Colonic mucosa (tissue), 4 donors: Measurements from ENCODE around the gene TRABD2B. TPM values are rescaled to one million over a fixed set of nuclear protein-coding genes. Genes with fewer than 3 reads are reported as not detected.

Experiments
- DNase-seq: peaks from one replicate; pipeline ENCODE4 v3.0.0-alpha.2; 2020
- H3K27ac ChIP-seq: fragments of 200-600 bp; one replicate; pipeline ENCODE4 v1.8.0; 2021
- H3K27me3 ChIP-seq: fragments of 200-600 bp; one replicate; pipeline ENCODE4 v1.8.0; 2021
- H3K36me3 ChIP-seq: fragments of 200-600 bp; one replicate; pipeline ENCODE4 v1.8.0; 2021
- H3K4me1 ChIP-seq: fragments of 200-600 bp; one replicate; pipeline ENCODE4 v1.8.0; 2021; ENCODE audit warnings: mild to moderate bottlenecking
- H3K4me3 ChIP-seq: fragments of 200-600 bp; one replicate; pipeline ENCODE4 v1.8.0; 2021
- H3K9ac ChIP-seq, 2 donors: one replicate each; pipeline ENCODE4 v1.7.0; 2013; ENCODE audit warnings: control low read depth in 2 of 2, low read depth in 2 of 2, low read length in 2 of 2
- H3K9me3 ChIP-seq: fragments of 200-600 bp; one replicate; pipeline ENCODE4 v1.8.0; 2021
- CTCF ChIP-seq: fragments of 200-600 bp; IDR thresholded peaks from one replicate; pipeline ENCODE4 v1.8.0; 2022; ENCODE audit warnings: antibody characterized with exemption, mild to moderate bottlenecking
- intact Hi-C: fragments of 100-400 bp; cut with DNase I; formaldehyde crosslinking; loops from one replicate; pipeline ENCODE4 v1.14.1; 2022
- total RNA-seq, 2 donors: library from RNA; stranded (reverse); fragmentation: NEBNext Ultra II Directional in 1 of 2; extraction: Animal tissue kit (Norgen Biotek cat#: 25700) in 1 of 2; gene quantifications; one replicate each; pipeline ENCODE4 v1.2.1, GENCODE V29; 2021
- donor health status: healthy.
- donor health status: DM: no; HTN: no; CAD: no.
- donor health status: DM: no; HTN: no; CAD: no.

The TRABD2B gene
- total RNA-seq, 2 donors from 2014 or later: 0.42 to 0.77 TPM

- peak; percentile 26 for DNase-seq
- no peaks in the 10 kb centered on the region for H3K9me3 ChIP-seq
- no peak for TF ChIP-seq CTCF
- H3K4me3 ChIP-seq: no peak overlapping the region
- H3K27me3 ChIP-seq: no peaks in the 10 kb centered on the region
- no peak overlapping the region for H3K9ac ChIP-seq
- H3K4me1 ChIP-seq: no peaks in the 10 kb centered on the region
- H3K27ac ChIP-seq: no peak overlapping the region
- no peaks in the 10 kb centered on the region for H3K36me3 ChIP-seq
- intact Hi-C loops: no loop called here
Measured at GRCh38 chr1:48019714-48020315, 22.6 kb upstream of the TRABD2B start.

GRCh38 chr1:48018799-48019198 is 21.6 kb upstream of the TRABD2B start:
- Histone ChIP-seq H3K9me3 (no peaks in the 10 kb centered on the region), H3K4me1 (no peaks in the 10 kb centered on the region), H3K4me3 (no peak overlapping the region), H3K36me3 (no peaks in the 10 kb centered on the region), H3K9ac (no peak overlapping the region), H3K27ac (no peak overlapping the region), H3K27me3 (no peaks in the 10 kb centered on the region)
- intact Hi-C loops: no loop called here
- DNase-seq: no peak
- TF ChIP-seq CTCF: no peak

- no peaks in the 10 kb centered on the region for H3K9me3 ChIP-seq
- H3K4me1 ChIP-seq: no peaks in the 10 kb centered on the region
- intact Hi-C loops: no loop called here
- no peak for TF ChIP-seq CTCF
- peak; percentile 15 for DNase-seq
- H3K36me3 ChIP-seq: no peaks in the 10 kb centered on the region
- no peak overlapping the region for H3K4me3 ChIP-seq
- H3K27ac ChIP-seq: no peak overlapping the region
- no peak overlapping the region for H3K9ac ChIP-seq
- no peaks in the 10 kb centered on the region for H3K27me3 ChIP-seq
Measured at GRCh38 chr1:48017716-48018115, 20.5 kb upstream of the TRABD2B start.

- Histone ChIP-seq H3K27me3 (no peaks in the 10 kb centered on the region), H3K27ac (no peak overlapping the region)
- intact Hi-C loops: no loop called here
Measured at GRCh38 chr1:48016515-48016914, 19.3 kb upstream of the TRABD2B start.

GRCh38 chr1:48013270-48013669 is 16.1 kb upstream of the TRABD2B start:
- Histone ChIP-seq H3K4me1 (no peaks in the 10 kb centered on the region), H3K9me3 (no peaks in the 10 kb centered on the region), H3K9ac (no peak overlapping the region), H3K36me3 (no peaks in the 10 kb centered on the region), H3K27ac (no peak overlapping the region), H3K27me3 (no peaks in the 10 kb centered on the region), H3K4me3 (no peak overlapping the region)
- TF ChIP-seq CTCF: no peak
- no peak for DNase-seq
- intact Hi-C loops: no loop called here

More at GRCh38 chr1:48016515-48016914, 19.3 kb upstream of the TRABD2B start:
- peak; percentile 16 for DNase-seq
- Histone ChIP-seq H3K9ac (no peak overlapping the region), H3K36me3 (no peaks in the 10 kb centered on the region), H3K9me3 (no peaks in the 10 kb centered on the region), H3K4me3 (no peak overlapping the region), H3K4me1 (no peaks in the 10 kb centered on the region)
- no peak for TF ChIP-seq CTCF
